ENCODE results near the gene PARVB.

The PARVB gene

GRCh38 chr22:44219101-44219870, 195.2 kb downstream of the PARVB start:
- DNase-seq (ENCODE audit: low read depth), result no peak

- DNase-seq (ENCODE audit: low read depth), result no peak
These were observed 196.9 kb downstream of the PARVB start for GRCh38 chr22:44220727-44221680.

DNA sequence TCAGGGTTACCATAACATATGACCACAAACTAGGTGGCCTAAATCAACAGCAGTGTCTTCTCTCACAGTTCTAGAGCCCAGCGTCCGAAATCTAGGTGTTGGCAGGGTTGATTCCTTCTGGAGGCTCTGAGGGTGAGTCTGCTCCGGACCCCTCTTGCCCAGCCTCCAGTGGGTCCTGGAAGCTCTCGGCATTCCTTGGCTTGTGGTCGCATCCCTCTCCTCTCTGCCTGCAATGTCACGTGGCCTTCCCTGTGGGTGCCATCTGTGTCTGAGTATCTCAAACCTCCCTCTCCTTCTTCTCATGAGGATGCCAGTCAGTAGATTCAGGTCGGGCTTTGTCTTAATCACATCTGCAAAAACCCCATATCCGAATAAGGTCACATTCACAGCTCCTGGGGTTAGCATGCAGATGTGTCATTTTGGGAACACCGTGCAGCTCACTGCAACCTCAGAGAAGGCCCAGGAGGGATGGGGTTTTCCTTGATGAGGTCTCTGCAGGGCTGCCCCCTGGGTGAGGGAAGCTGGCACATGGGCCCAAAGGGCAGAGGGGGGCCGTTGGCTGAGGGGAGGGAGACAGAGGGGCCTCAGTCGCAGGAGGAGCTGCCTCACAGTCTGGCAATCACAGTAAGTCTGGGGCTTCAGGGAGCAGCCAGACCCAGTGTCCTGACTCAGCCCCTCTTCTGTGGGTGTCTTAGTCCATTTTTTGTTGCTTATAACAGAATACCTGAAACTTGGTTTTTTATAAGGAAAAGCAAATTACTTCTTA, 197.8 kb downstream of the PARVB start:
- DNase-seq (ENCODE audit: low read depth), result no peak

Measured in activated T-cell treated with anti-CD3 and anti-CD28 coated beads for 1 hour (primary cell).